ENCODE measurements around the gene SMG5.
"Not testable (repeated sequence)": the region's sequence is repeated elsewhere in the genome, so short reads cannot be mapped to it uniquely, and the experiment has no call there.

SMG5 gene

DNA sequence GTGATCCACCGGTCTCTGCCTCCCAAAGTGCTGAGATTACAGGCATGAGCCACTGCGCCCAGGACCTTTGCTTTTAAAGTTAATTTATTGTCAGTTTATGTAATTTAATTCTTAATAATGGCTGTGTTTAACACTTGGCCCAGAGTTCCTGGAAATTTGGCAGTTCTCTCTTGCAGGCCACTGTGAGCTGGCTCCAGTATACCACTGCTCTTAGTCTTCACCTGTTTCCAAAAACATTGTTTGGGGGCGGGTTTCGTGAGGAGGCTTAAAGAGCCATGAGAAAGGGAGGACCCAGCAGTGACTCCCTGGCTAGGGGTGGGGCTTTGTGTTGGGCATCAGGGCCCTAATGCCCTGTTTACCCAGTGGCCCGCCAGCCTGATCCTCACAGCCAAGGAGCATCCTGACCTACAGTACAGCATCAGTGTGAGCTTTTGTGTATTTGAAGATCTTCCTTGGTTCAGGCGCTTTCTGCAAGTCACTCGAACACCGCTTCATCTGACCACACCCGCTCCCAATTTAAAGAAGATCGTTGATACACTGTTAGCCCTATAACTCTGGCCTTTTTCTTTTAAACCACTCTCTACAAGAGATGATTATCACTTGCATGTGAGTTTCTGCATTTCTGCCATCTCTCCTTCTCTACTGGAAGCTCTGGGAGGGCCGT is 52.7 kb downstream of the SMG5 start:
- Histone ChIP-seq H3K4me3 (ENCODE audit: low read length) (no peak overlapping the region), H3K27ac (ENCODE audit: low read depth, low read length) (no peak overlapping the region), H3K36me3 (ENCODE audit: insufficient read depth, low read length) (peaks cover 51% of the 10 kb centered on the region), H3K4me1 (ENCODE audit: insufficient read depth, low read length) (no peaks in the 10 kb centered on the region), H3K9ac (ENCODE audit: low read depth, low read length) (no peak overlapping the region), H3K9me3 (ENCODE audit: insufficient read depth, low read depth, low read length) (no peaks in the 10 kb centered on the region), H3K27me3 (ENCODE audit: insufficient read depth, low read length) (no peaks in the 10 kb centered on the region)
- 97% methylated on average over 11 of the region's 11 CpGs for WGBS

DNA sequence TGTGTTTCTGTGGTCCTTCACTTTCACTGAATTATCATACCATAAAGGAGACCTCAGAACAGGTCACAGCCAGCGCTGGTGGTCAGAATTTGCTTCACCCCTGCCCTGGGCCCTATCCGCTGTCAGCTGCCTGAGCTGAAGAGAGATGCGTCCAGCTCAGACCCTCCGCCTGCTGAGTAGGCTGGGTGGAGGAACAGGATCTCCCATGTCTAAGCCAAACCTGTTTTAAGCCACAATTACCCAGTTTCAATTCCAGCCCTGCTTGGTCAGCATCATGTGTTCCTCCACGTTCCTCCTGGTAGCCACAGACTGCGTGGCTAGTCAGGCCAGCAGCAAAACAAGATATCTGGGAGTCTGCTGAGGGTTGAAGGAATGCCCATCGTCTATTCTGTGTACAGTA is 54.1 kb downstream of the SMG5 start:
- H3K27me3 ChIP-seq (ENCODE audit: insufficient read depth, low read length): no peaks in the 10 kb centered on the region
- H3K4me1 ChIP-seq (ENCODE audit: insufficient read depth, low read length): no peaks in the 10 kb centered on the region
- H3K4me3 ChIP-seq (ENCODE audit: low read length): no peak overlapping the region
- peaks cover 46% of the 10 kb centered on the region for H3K36me3 ChIP-seq (ENCODE audit: insufficient read depth, low read length)
- 82% methylated on average over 7 of the region's 7 CpGs for WGBS
- no peaks in the 10 kb centered on the region for H3K9me3 ChIP-seq (ENCODE audit: insufficient read depth, low read depth, low read length)
- no peak overlapping the region for H3K27ac ChIP-seq (ENCODE audit: low read depth, low read length)
- H3K9ac ChIP-seq (ENCODE audit: low read depth, low read length): no peak overlapping the region

GRCh38 chr1:156226782-156227181 is 55.8 kb downstream of the SMG5 start:
- peaks cover 53% of the 10 kb centered on the region for H3K36me3 ChIP-seq (ENCODE audit: insufficient read depth, low read length)
- H3K27ac ChIP-seq (ENCODE audit: low read depth, low read length): no peak overlapping the region
- H3K4me3 ChIP-seq (ENCODE audit: low read length): no peak overlapping the region
- 95% methylated on average over 4 of the region's 4 CpGs for WGBS
- H3K4me1 ChIP-seq (ENCODE audit: insufficient read depth, low read length): no peaks in the 10 kb centered on the region
- no peak overlapping the region for H3K9ac ChIP-seq (ENCODE audit: low read depth, low read length)
- no peaks in the 10 kb centered on the region for H3K9me3 ChIP-seq (ENCODE audit: insufficient read depth, low read depth, low read length)
- H3K27me3 ChIP-seq (ENCODE audit: insufficient read depth, low read length): no peaks in the 10 kb centered on the region

DNA sequence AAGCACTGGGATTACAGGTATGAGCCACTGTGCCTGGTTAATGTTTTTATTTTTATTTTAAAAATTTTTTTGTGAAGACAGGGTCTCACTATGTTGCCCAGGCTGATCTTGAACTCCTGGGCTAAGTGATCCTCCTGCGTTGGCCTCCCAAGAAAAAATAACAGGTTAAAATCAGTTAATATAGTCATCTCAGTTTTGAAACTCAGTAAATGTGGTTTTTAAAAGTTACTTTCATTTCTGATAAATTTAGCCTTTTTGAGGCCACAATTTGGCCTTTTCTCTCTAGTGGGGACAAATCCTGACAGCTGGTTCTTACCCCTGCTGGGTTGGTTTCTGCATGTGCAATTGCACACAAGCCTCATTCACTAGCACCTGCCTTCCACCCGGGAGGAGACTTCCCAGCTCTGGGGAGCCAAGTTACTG is 56.5 kb downstream of the SMG5 start:
- WGBS: 100% methylated on average over 2 of the region's 2 CpGs
- peaks cover 59% of the 10 kb centered on the region for H3K36me3 ChIP-seq (ENCODE audit: insufficient read depth, low read length)
- no peak overlapping the region for H3K27ac ChIP-seq (ENCODE audit: low read depth, low read length)
- no peak overlapping the region for H3K9ac ChIP-seq (ENCODE audit: low read depth, low read length)
- H3K4me1 ChIP-seq (ENCODE audit: insufficient read depth, low read length): no peaks in the 10 kb centered on the region
- no peaks in the 10 kb centered on the region for H3K27me3 ChIP-seq (ENCODE audit: insufficient read depth, low read length)
- no peaks in the 10 kb centered on the region for H3K9me3 ChIP-seq (ENCODE audit: insufficient read depth, low read depth, low read length)
- H3K4me3 ChIP-seq (ENCODE audit: low read length): no peak overlapping the region

DNA sequence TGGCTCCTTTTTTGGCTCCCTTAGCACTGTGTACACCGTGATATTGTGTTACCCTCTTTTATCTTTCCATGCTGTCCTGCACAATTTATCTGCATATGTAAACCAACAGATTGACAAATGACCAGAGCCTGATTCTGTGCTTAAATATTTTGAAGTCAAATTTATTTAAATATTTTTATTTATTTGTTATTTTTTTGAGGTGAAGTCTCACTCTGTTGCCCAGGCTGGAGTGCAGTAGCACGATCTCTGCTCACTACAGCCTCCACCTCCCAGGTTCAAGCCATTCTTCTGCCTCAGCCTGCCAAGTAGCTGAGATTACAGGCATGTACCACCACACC is 57.0 kb downstream of the SMG5 start:
- no peak overlapping the region for H3K4me3 ChIP-seq (ENCODE audit: low read length)
- no peaks in the 10 kb centered on the region for H3K4me1 ChIP-seq (ENCODE audit: insufficient read depth, low read length)
- H3K27me3 ChIP-seq (ENCODE audit: insufficient read depth, low read length): no peaks in the 10 kb centered on the region
- H3K27ac ChIP-seq (ENCODE audit: low read depth, low read length): no peak overlapping the region
- no peaks in the 10 kb centered on the region for H3K9me3 ChIP-seq (ENCODE audit: insufficient read depth, low read depth, low read length)
- H3K9ac ChIP-seq (ENCODE audit: low read depth, low read length): no peak overlapping the region
- peaks cover 64% of the 10 kb centered on the region for H3K36me3 ChIP-seq (ENCODE audit: insufficient read depth, low read length)
- WGBS: 33% methylated on average over 2 of the region's 2 CpGs

DNA sequence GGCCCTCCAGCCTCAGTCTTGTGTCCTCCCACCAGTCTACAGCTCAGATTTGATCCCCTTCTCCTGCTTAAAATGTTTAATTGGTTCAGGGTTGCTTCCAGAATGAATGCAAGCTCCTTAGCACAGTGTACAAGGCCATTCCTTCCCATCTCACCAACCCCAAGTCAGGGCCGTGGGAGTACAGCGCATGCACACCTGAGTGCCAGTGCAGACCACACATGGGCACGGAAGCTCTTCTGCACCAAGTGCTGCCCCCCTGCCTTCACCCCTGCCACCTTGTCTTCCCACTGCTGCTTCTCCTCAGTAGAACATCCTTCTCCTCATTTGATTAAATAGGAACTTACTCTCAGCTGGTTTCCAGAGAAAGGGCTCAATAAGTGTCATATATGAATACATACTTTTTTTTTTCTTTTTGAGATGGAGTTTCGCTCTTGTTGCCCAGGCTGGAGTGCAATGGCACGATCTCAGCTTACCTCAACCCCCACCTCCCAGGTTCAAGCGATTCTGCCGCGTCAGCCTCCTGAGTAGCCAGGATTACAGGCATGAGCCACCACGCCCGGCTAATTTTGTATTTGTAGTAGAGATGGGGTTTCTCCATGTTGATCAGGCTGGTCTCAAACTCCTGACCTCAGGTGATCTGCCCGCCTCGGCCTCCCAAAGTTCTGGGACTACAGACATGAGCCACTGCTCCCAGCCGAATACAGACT is 60.5 kb downstream of the SMG5 start:
- H3K4me1 ChIP-seq (ENCODE audit: insufficient read depth, low read length): no peaks in the 10 kb centered on the region
- H3K27me3 ChIP-seq (ENCODE audit: insufficient read depth, low read length): no peaks in the 10 kb centered on the region
- 98% methylated on average over 13 of the region's 13 CpGs for WGBS
- no peak overlapping the region for H3K4me3 ChIP-seq (ENCODE audit: low read length)
- peaks cover 62% of the 10 kb centered on the region for H3K36me3 ChIP-seq (ENCODE audit: insufficient read depth, low read length)
- H3K27ac ChIP-seq (ENCODE audit: low read depth, low read length): no peak overlapping the region
- H3K9ac ChIP-seq (ENCODE audit: low read depth, low read length): no peak overlapping the region
- H3K9me3 ChIP-seq (ENCODE audit: insufficient read depth, low read depth, low read length): no peaks in the 10 kb centered on the region

- Histone ChIP-seq H3K9me3 (ENCODE audit: insufficient read depth, low read depth, low read length) (no peaks in the 10 kb centered on the region), H3K4me3 (ENCODE audit: low read length) (no peak overlapping the region), H3K27ac (ENCODE audit: low read depth, low read length) (no peak overlapping the region), H3K9ac (ENCODE audit: low read depth, low read length) (no peak overlapping the region), H3K36me3 (ENCODE audit: insufficient read depth, low read length) (peaks cover 51% of the 10 kb centered on the region), H3K27me3 (ENCODE audit: insufficient read depth, low read length) (no peaks in the 10 kb centered on the region), H3K4me1 (ENCODE audit: insufficient read depth, low read length) (no peaks in the 10 kb centered on the region)
- 97% methylated on average over 7 of the region's 9 CpGs for WGBS
Observed at GRCh38 chr1:156220226-156220625, 62.4 kb downstream of the SMG5 start.

DNA sequence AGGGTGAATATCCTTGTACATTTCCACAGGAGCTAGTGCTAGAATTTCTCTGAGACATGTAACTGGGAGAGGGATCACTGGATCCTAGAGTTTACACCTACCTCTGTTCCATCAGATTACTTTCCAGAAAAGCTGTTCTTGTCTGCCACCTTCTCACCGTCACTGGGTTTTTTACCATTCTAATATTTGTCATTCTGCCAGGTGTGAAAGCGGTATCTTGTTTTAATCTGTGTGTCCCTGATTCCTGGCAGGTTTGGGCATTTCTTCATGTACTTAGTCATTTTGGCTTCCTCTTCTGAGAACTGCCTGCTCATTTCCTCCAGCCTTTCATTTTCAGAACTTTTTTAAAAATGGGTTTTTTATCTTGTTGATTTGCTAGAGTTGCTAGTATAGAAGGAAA is 64.8 kb downstream of the SMG5 start:
- no peak overlapping the region for H3K4me3 ChIP-seq (ENCODE audit: low read length)
- no peaks in the 10 kb centered on the region for H3K27me3 ChIP-seq (ENCODE audit: insufficient read depth, low read length)
- H3K9ac ChIP-seq (ENCODE audit: low read depth, low read length): no peak overlapping the region
- H3K36me3 ChIP-seq (ENCODE audit: insufficient read depth, low read length): peaks cover 47% of the 10 kb centered on the region
- H3K9me3 ChIP-seq (ENCODE audit: insufficient read depth, low read depth, low read length): no peaks in the 10 kb centered on the region
- no peak overlapping the region for H3K27ac ChIP-seq (ENCODE audit: low read depth, low read length)
- 100% methylated on average over 2 of the region's 2 CpGs for WGBS
- H3K4me1 ChIP-seq (ENCODE audit: insufficient read depth, low read length): peaks cover 3% of the 10 kb centered on the region; the same call in 1 of the 2 replicates

- H3K27me3 ChIP-seq (ENCODE audit: insufficient read depth, low read length); H3K9me3 ChIP-seq (ENCODE audit: insufficient read depth, low read depth, low read length); H3K4me3 ChIP-seq (ENCODE audit: low read length); H3K4me1 ChIP-seq (ENCODE audit: insufficient read depth, low read length); H3K9ac ChIP-seq (ENCODE audit: low read depth, low read length); H3K27ac ChIP-seq (ENCODE audit: low read depth, low read length): not testable (repeated sequence)
- 96% methylated on average over 51 of the region's 55 CpGs for WGBS
- H3K36me3 ChIP-seq (ENCODE audit: insufficient read depth, low read length): peaks cover 35% of the 10 kb centered on the region
Observed at GRCh38 chr1:156216361-156217086, 66.1 kb downstream of the SMG5 start.

- H3K9me3 ChIP-seq (ENCODE audit: insufficient read depth, low read depth, low read length): no peaks in the 10 kb centered on the region
- 91% methylated on average over 16 of the region's 16 CpGs for WGBS
- H3K4me3 ChIP-seq (ENCODE audit: low read length): peak overlapping the region; percentile 81
- H3K27ac ChIP-seq (ENCODE audit: low read depth, low read length): no peak overlapping the region; the same call in 1 of the 2 replicates
- peak overlapping the region; percentile 15; the same call in 1 of the 2 replicates for H3K9ac ChIP-seq (ENCODE audit: low read depth, low read length)
- peaks cover 38% of the 10 kb centered on the region for H3K36me3 ChIP-seq (ENCODE audit: insufficient read depth, low read length)
- H3K4me1 ChIP-seq (ENCODE audit: insufficient read depth, low read length): peaks cover 8% of the 10 kb centered on the region; the same call in 1 of the 2 replicates
- no peaks in the 10 kb centered on the region for H3K27me3 ChIP-seq (ENCODE audit: insufficient read depth, low read length)
Observed at GRCh38 chr1:156214024-156214748, 68.4 kb downstream of the SMG5 start.

GRCh38 chr1:156213644-156213966 is 69.0 kb downstream of the SMG5 start:
- H3K4me3 ChIP-seq (ENCODE audit: low read length): peak overlapping the region; percentile 81
- H3K36me3 ChIP-seq (ENCODE audit: insufficient read depth, low read length): peaks cover 40% of the 10 kb centered on the region
- no peaks in the 10 kb centered on the region for H3K27me3 ChIP-seq (ENCODE audit: insufficient read depth, low read length)
- WGBS: 31% methylated on average over 10 of the region's 11 CpGs
- peaks cover 8% of the 10 kb centered on the region for H3K4me1 ChIP-seq (ENCODE audit: insufficient read depth, low read length)
- peak overlapping the region; percentile 99 for H3K27ac ChIP-seq (ENCODE audit: low read depth, low read length)
- peak overlapping the region; percentile 98 for H3K9ac ChIP-seq (ENCODE audit: low read depth, low read length)
- no peaks in the 10 kb centered on the region for H3K9me3 ChIP-seq (ENCODE audit: insufficient read depth, low read depth, low read length)

All from HUES64 (cell line).